H1 (cell line): ENCODE measurements around the gene FARSB. TPM values are rescaled to one million over a fixed set of nuclear protein-coding genes. Genes with fewer than 3 reads are reported as not detected.
A peak's percentile ranks its signal among the peaks of the same experiment; 100 is the strongest.

ENCODE experiments used
- CTBP2 ChIP-seq: IDR thresholded peaks from 2 replicates; pipeline ENCODE4 v1.7.0; 2011; ENCODE audit warnings: borderline replicate concordance, mild to moderate bottlenecking, moderate library complexity, mixed read lengths, low read length; ENCODE audit not compliant: insufficient read depth, insufficient read length
- GABPA ChIP-seq: IDR thresholded peaks from 2 replicates; pipeline ENCODE4 v1.6.1; 2011; ENCODE audit warnings: mild to moderate bottlenecking, low read length, moderate library complexity, borderline replicate concordance; ENCODE audit not compliant: insufficient read depth
- JUN ChIP-seq: IDR thresholded peaks from 2 replicates; pipeline ENCODE4 v1.6.1; 2011; ENCODE audit warnings: low read depth, mild to moderate bottlenecking, improper control_type of control experiment, low read length
- RAD21 ChIP-seq, 2 experiments: IDR thresholded peaks in 1 of 2; conservative IDR thresholded peaks in 1 of 2; 2 replicates each; pipeline ENCODE4 v1.6.1; 2011; ENCODE audit warnings: low read depth in 2 of 2, low read length in 2 of 2, improper control_type of control experiment in 1 of 2, inconsistent platforms in 1 of 2, mild to moderate bottlenecking in 1 of 2, moderate library complexity in 1 of 2
- SIRT6 ChIP-seq: IDR thresholded peaks from one replicate; pipeline ENCODE4 v1.7.1; 2012; ENCODE audit warnings: low read length, inconsistent platforms
- TBP ChIP-seq: IDR thresholded peaks from 2 replicates; pipeline ENCODE4 v1.6.1; 2011; ENCODE audit warnings: low read depth, low read length, improper control_type of control experiment
- polyA plus RNA-seq, 7 experiments: library from polyadenylated mRNA; depleted of rRNA in 3 of 7; stranded (reverse) in 5 of 7; unstranded in 2 of 7; fragments of >200 nt in 5 of 7; fragments of 200-250 nt in 2 of 7; gene quantifications; 1 replicate in 5 of 7; 2 replicates in 1 of 7; 4 replicates in 1 of 7; pipeline versions ENCODE4 v1.2.1 to v1.2.3, GENCODE V29; 2011 to 2013; ENCODE audit warnings: missing spikeins in 2 of 7, mixed read lengths in 2 of 7
- total RNA-seq: library from RNA; stranded (reverse); fragmentation: NEBNext Ultra II Directional; extraction: Animal tissue kit (Norgen Biotek cat#: 25700); gene quantifications from 2 replicates; pipeline ENCODE4 v1.2.1, GENCODE V29; 2021

The FARSB gene
- total and polyA plus RNA-seq, 2 of the 8 experiments (the other 6 are each of a cell fraction or from before 2014, with no cell fraction given) = 21.0 to 37.9 TPM

DNA sequence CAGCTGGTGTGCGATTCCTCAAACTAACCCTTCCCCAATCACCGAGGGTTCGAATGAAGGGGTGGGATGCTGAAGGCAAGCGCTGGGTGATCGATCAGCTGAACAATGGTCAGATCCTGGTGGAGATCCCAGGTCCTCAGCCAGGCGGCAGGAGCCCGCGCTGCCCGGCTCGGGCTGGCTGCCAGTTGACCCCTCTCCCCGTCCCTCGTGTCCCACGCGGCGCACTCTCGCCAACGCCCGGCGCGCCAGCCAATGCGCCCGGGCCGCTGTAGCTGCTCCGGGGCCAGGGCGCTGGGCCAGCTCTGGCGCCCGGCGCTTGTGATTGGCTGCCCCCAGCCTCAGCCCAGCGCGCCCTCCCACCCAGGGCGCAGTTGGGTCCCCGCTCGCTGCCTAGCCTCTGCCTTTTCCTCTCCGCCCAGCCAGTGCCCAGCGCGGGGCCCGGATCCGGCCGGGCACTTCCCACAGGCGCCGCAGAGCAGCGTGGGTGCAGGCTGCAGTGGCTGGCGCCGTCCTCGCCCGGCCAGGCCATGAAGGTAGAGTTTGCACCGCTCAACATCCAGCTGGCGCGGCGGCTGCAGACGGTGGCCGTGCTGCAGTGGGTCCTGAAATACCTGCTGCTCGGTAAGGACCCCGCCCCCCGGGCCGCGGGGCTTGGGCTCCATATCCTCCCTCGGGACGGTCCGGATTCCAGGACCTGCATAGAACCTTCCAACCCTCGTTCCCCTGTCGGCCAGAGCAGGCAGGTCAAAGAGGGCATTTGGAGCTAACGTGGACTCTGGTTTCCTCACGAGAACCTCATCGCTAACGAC is 15.6 kb upstream of the FARSB start, which contains the start of gene MOGAT1 (continued):
- TF ChIP-seq GABPA (0 out of 2 replicates have a peak, but pooled peaks have one; percentile 21), TBP (peak; percentile 14; the same call in 1 of the 2 replicates), JUN (peak; percentile 25; the same call in 1 of the 2 replicates), CTBP2 (peak; percentile 41), SIRT6 (no peak), RAD21 (IDR thresholded peaks at IDR 0.05 in 1 of 2, conservative IDR thresholded peaks at IDR 0.05 in 1 of 2; ENCODE audit: low read depth in 2 of 2, low read length in 2 of 2) (no peak)
